Activated naive CD8-positive, alpha-beta T cell treated with anti-CD3 and anti-CD28 coated beads, Interleukin-2, amount 50 U/mL, for 24 hours (primary cell): ENCODE measurements around the gene DPPA3.
"Not testable (repeated sequence)": the region's sequence is repeated elsewhere in the genome, so short reads cannot be mapped to it uniquely, and the experiment has no call there.

ENCODE experiments used
- ATAC-seq: fragments of 150-1000 bp; cut with Tn5 transposase; one replicate; pipeline ENCODE4 v1.10.0; 2021
- DNase-seq: peaks from one replicate; pipeline ENCODE4 v3.0.0; 2021
- H3K27ac Mint-ChIP-seq: one replicate; pipeline ENCODE4 v1.8.0; 2021; ENCODE audit warnings: mild to moderate bottlenecking, mixed read lengths
- H3K27me3 Mint-ChIP-seq: one replicate; pipeline ENCODE4 v1.8.0; 2021; ENCODE audit warnings: mixed read lengths
- H3K36me3 Mint-ChIP-seq: one replicate; pipeline ENCODE4 v1.8.0; 2021; ENCODE audit warnings: low read depth, mixed read lengths
- H3K4me1 Mint-ChIP-seq: one replicate; pipeline ENCODE4 v1.8.0; 2021; ENCODE audit warnings: mixed read lengths
- H3K4me3 Mint-ChIP-seq: one replicate; pipeline ENCODE4 v1.8.0; 2021; ENCODE audit warnings: mild to moderate bottlenecking, moderate library complexity, mixed read lengths
- H3K9me3 Mint-ChIP-seq: one replicate; pipeline ENCODE4 v1.8.0; 2021; ENCODE audit warnings: mixed read lengths

Gene DPPA3

DNA sequence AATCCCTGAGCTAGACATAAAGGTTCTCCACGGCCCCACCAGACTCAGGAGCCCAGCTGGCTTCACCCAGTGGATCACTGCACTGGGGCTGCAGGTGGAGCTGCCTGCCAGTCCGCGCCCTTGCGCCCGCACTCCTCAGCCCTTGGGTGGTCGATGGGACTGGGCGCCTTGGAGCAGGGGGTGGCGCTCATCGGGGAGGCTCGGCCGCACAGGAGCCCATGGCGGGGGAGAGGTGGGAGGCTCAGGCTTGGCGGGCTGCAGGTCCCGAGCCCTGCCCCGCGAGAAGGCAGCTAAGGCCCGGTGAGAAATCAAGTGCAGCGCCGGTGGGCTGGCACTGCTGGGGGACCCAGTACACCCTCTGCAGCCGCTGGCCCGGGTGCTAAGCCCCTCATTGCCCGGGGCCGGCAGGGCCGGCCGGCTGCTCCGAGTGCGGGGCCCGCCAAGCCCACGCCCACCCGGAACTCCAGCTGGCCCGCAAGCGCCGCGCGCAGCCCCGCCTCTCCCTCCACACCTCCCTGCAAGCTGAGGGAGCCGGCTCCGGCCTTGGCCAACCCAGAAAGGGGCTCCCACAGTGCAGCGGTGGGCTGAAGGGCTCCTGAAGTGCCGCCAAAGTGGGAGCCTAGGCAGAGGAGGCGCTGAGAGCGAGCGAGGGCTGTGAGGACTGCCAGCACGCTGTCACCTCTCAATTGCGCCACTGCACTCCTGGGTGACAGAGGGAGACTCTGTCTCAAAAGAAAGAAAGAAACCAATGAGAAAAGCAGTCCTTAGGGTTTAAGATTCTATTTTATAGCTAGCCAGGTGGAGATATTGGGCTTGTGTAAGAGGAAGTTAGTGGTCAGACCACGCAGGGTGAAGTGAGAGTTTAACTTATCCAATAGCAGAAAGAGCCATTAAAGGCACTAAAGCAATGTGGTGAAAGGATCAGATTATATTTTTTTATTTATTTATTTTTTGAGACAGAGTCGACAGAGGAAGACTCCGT lies 41.0 kb downstream of the DPPA3 start:
- not testable (repeated sequence) for H3K27me3 Mint-ChIP-seq, H3K4me1 Mint-ChIP-seq

DNA sequence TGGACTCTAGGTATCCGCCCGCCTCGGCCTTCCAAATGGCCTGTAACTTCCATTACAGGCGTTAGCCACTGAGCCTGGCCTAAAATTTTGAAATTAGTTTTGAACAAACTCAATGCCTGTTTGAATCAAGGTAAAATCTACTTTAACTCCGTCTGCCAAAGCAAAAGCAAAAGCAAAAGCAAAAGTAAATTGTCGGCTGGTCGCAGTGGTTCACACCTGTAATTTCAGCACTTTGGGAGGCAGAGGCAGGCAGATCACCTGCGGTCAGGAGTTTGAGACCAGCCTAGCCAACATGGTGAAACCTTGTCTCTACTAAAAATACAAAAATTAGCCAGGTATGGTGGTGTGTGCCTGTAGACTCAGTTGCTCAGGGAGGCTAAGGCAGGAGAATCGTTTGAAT lies 44.4 kb downstream of the DPPA3 start:
- DNase-seq, H3K27me3 Mint-ChIP-seq, H3K4me3 Mint-ChIP-seq, H3K4me1 Mint-ChIP-seq, H3K27ac Mint-ChIP-seq, H3K36me3 Mint-ChIP-seq, ATAC-seq, H3K9me3 Mint-ChIP-seq: not testable (repeated sequence)

More for the DNA sequence above, 41.0 kb downstream of the DPPA3 start:
- H3K27ac Mint-ChIP-seq, H3K4me3 Mint-ChIP-seq, H3K9me3 Mint-ChIP-seq, H3K36me3 Mint-ChIP-seq, ATAC-seq, DNase-seq: not testable (repeated sequence)

DNA sequence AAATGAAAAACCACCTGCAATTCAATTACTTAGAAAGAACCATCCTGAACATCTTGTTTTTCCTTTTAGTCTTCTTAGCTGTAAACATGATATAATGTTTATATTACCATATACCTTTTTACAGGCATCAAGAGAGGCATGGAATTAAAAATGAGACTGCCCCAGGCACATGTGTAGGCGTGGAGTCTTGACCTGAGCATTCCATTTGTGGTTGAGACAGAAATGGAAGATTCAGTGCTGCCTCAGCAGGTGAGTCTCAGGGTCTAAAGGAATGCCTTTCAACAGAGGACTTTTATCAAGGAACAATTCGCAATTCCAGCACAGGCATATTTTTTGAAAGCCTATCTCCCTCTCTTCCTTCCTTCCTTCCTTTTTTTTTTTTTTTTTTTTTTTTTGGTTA lies 45.8 kb downstream of the DPPA3 start:
- Mint-ChIP-seq H3K4me1 (no peaks in the 10 kb centered on the region), H3K27me3 (no peaks in the 10 kb centered on the region), H3K36me3 (no peaks in the 10 kb centered on the region), H3K27ac (no peak overlapping the region), H3K4me3 (no peak overlapping the region), H3K9me3 (no peaks in the 10 kb centered on the region)
- DNase-seq: no peak
- no peak for ATAC-seq

DNA sequence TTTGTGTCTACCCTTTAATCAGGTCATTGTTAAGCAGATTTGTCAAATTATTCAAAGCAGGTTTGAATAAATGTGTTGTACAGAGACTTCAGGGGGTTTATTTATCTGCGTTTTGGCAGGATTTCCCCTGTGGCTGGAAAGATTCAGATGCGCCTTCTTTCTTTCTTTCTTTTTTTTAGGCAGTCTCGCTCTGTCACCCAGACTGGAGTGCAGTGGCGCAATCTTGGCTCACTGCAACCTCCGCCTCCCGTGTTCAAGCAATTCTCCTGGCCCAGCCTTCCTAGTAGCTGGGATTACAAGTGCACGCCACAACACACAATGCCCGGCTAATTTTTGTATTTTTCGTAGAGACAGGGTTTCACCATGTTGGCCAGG lies 47.5 kb downstream of the DPPA3 start:
- Mint-ChIP-seq H3K27me3 (no peaks in the 10 kb centered on the region), H3K27ac (no peak overlapping the region), H3K9me3 (no peaks in the 10 kb centered on the region), H3K4me1 (no peaks in the 10 kb centered on the region), H3K36me3 (no peaks in the 10 kb centered on the region), H3K4me3 (no peak overlapping the region)
- DNase-seq (no peak), ATAC-seq (no peak)
